ENCODE results near the gene MT2A.
"Not testable (repeated sequence)": the region's sequence is repeated elsewhere in the genome, so short reads cannot be mapped to it uniquely, and the experiment has no call there.

Gene MT2A

GRCh38 chr16:56608043-56608875 is at the start of gene MT2A:
TSS of gene MT2A (plus strand) at chr16:56608584. CDS start at chr16:56608656, 72 bp downstream.
- H3K36me3 Mint-ChIP-seq = no peaks in the 10 kb centered on the region
- peak; percentile 94 for ATAC-seq
- peak within 1 kb of the TSS; percentile 87 for H3K4me3 Mint-ChIP-seq
- H3K27ac Mint-ChIP-seq = peak within 1 kb of the TSS; percentile 76
- no peaks in the 10 kb centered on the region for H3K9me3 Mint-ChIP-seq
- peaks cover 41% of the 10 kb centered on the region for H3K4me1 Mint-ChIP-seq
- H3K27me3 Mint-ChIP-seq = no peaks in the 10 kb centered on the region

GRCh38 chr16:56559109-56559508 is 49.3 kb upstream of the MT2A start:
- Mint-ChIP-seq H3K36me3 (no peaks in the 10 kb centered on the region), H3K27ac (no peak overlapping the region), H3K27me3 (peaks cover 31% of the 10 kb centered on the region), H3K4me1 (no peaks in the 10 kb centered on the region), H3K4me3 (no peak overlapping the region), H3K9me3 (no peaks in the 10 kb centered on the region)
- no peak for ATAC-seq

- H3K4me1 Mint-ChIP-seq = no peaks in the 10 kb centered on the region
- H3K9me3 Mint-ChIP-seq = no peaks in the 10 kb centered on the region
- H3K27me3 Mint-ChIP-seq = peaks cover 23% of the 10 kb centered on the region
- H3K4me3 Mint-ChIP-seq = no peak overlapping the region
- H3K36me3 Mint-ChIP-seq = no peaks in the 10 kb centered on the region
- ATAC-seq = no peak
- no peak overlapping the region for H3K27ac Mint-ChIP-seq
Measured at GRCh38 chr16:56560447-56560846, 47.9 kb upstream of the MT2A start.

GRCh38 chr16:56561126-56561525 is 47.3 kb upstream of the MT2A start:
- Mint-ChIP-seq H3K4me1 (peaks cover under 1% of the 10 kb centered on the region), H3K36me3 (no peaks in the 10 kb centered on the region), H3K27me3 (peaks cover 27% of the 10 kb centered on the region), H3K9me3 (no peaks in the 10 kb centered on the region), H3K4me3 (no peak overlapping the region), H3K27ac (no peak overlapping the region)
- no peak for ATAC-seq

- peaks cover 36% of the 10 kb centered on the region for H3K27me3 Mint-ChIP-seq
- ATAC-seq = no peak
- peaks cover 6% of the 10 kb centered on the region for H3K4me1 Mint-ChIP-seq
- no peak within 1 kb of the TSS for H3K27ac Mint-ChIP-seq
- peaks cover 3% of the 10 kb centered on the region for H3K9me3 Mint-ChIP-seq
- no peaks in the 10 kb centered on the region for H3K36me3 Mint-ChIP-seq
- no peak within 1 kb of the TSS for H3K4me3 Mint-ChIP-seq
Measured at GRCh38 chr16:56564793-56565477, 43.4 kb upstream of the MT2A start, which contains the start of gene MT4. TSS of gene MT4 (plus strand) at chr16:56565073. CDS start at chr16:56565129, 56 bp downstream.

- ATAC-seq = no peak
- H3K27me3 Mint-ChIP-seq = peaks cover 24% of the 10 kb centered on the region
- H3K27ac Mint-ChIP-seq = no peak overlapping the region
- H3K4me1 Mint-ChIP-seq = peaks cover 6% of the 10 kb centered on the region
- no peaks in the 10 kb centered on the region for H3K36me3 Mint-ChIP-seq
- H3K4me3 Mint-ChIP-seq = no peak overlapping the region
- H3K9me3 Mint-ChIP-seq = peaks cover 8% of the 10 kb centered on the region
Measured at GRCh38 chr16:56569971-56570370, 38.4 kb upstream of the MT2A start.

GRCh38 chr16:56571525-56571924 is 36.9 kb upstream of the MT2A start:
- H3K36me3 Mint-ChIP-seq = no peaks in the 10 kb centered on the region
- ATAC-seq = no peak
- no peak overlapping the region for H3K27ac Mint-ChIP-seq
- H3K9me3 Mint-ChIP-seq = peaks cover 5% of the 10 kb centered on the region
- H3K4me1 Mint-ChIP-seq = peaks cover 1% of the 10 kb centered on the region
- peaks cover 16% of the 10 kb centered on the region for H3K27me3 Mint-ChIP-seq
- H3K4me3 Mint-ChIP-seq = no peak overlapping the region

GRCh38 chr16:56574625-56575024 is 33.8 kb upstream of the MT2A start:
- H3K4me3 Mint-ChIP-seq = no peak overlapping the region
- no peaks in the 10 kb centered on the region for H3K27me3 Mint-ChIP-seq
- H3K27ac Mint-ChIP-seq = no peak overlapping the region
- H3K4me1 Mint-ChIP-seq = no peaks in the 10 kb centered on the region
- peaks cover 5% of the 10 kb centered on the region for H3K9me3 Mint-ChIP-seq
- no peak for ATAC-seq
- no peaks in the 10 kb centered on the region for H3K36me3 Mint-ChIP-seq

- H3K27me3 Mint-ChIP-seq = peaks cover 12% of the 10 kb centered on the region
- peak; percentile 95 for ATAC-seq
- H3K27ac Mint-ChIP-seq = no peak overlapping the region
- H3K36me3 Mint-ChIP-seq = no peaks in the 10 kb centered on the region
- H3K9me3 Mint-ChIP-seq = peaks cover 5% of the 10 kb centered on the region
- no peak overlapping the region for H3K4me3 Mint-ChIP-seq
- H3K4me1 Mint-ChIP-seq = no peaks in the 10 kb centered on the region
Measured at GRCh38 chr16:56576585-56577299, 31.6 kb upstream of the MT2A start.

GRCh38 chr16:56577300-56577625 is 31.1 kb upstream of the MT2A start:
- peaks cover 17% of the 10 kb centered on the region for H3K27me3 Mint-ChIP-seq
- ATAC-seq = no peak
- H3K4me3 Mint-ChIP-seq = no peak overlapping the region
- no peaks in the 10 kb centered on the region for H3K36me3 Mint-ChIP-seq
- peaks cover 5% of the 10 kb centered on the region for H3K9me3 Mint-ChIP-seq
- H3K27ac Mint-ChIP-seq = no peak overlapping the region
- H3K4me1 Mint-ChIP-seq = no peaks in the 10 kb centered on the region

- no peaks in the 10 kb centered on the region for H3K9me3 Mint-ChIP-seq
- no peak for ATAC-seq
- H3K27me3 Mint-ChIP-seq = peaks cover 36% of the 10 kb centered on the region
- no peaks in the 10 kb centered on the region for H3K36me3 Mint-ChIP-seq
- no peaks in the 10 kb centered on the region for H3K4me1 Mint-ChIP-seq
- no peak overlapping the region for H3K4me3 Mint-ChIP-seq
- H3K27ac Mint-ChIP-seq = no peak overlapping the region
Measured at GRCh38 chr16:56580391-56581048, 27.9 kb upstream of the MT2A start.

- H3K4me3 Mint-ChIP-seq, H3K4me1 Mint-ChIP-seq, H3K9me3 Mint-ChIP-seq, H3K36me3 Mint-ChIP-seq, H3K27ac Mint-ChIP-seq, ATAC-seq: not testable (repeated sequence)
- peaks cover 50% of the 10 kb centered on the region for H3K27me3 Mint-ChIP-seq
Measured at GRCh38 chr16:56582911-56583310, 25.5 kb upstream of the MT2A start.

- peaks cover under 1% of the 10 kb centered on the region for H3K4me1 Mint-ChIP-seq
- no peak for ATAC-seq
- no peaks in the 10 kb centered on the region for H3K9me3 Mint-ChIP-seq
- H3K27ac Mint-ChIP-seq = no peak overlapping the region
- no peaks in the 10 kb centered on the region for H3K36me3 Mint-ChIP-seq
- peaks cover 56% of the 10 kb centered on the region for H3K27me3 Mint-ChIP-seq
- no peak overlapping the region for H3K4me3 Mint-ChIP-seq
Measured at GRCh38 chr16:56583351-56584168, 24.8 kb upstream of the MT2A start.

- H3K27me3 Mint-ChIP-seq = peaks cover 63% of the 10 kb centered on the region
- H3K27ac Mint-ChIP-seq = no peak overlapping the region
- no peaks in the 10 kb centered on the region for H3K9me3 Mint-ChIP-seq
- ATAC-seq = no peak
- H3K4me3 Mint-ChIP-seq = no peak overlapping the region
- H3K36me3 Mint-ChIP-seq = no peaks in the 10 kb centered on the region
- H3K4me1 Mint-ChIP-seq = peaks cover 6% of the 10 kb centered on the region
Measured at GRCh38 chr16:56584276-56584675, 24.1 kb upstream of the MT2A start.

Data from stimulated activated memory B cell treated with anti-CD40 and anti-IgM and Interleukin-4, amounts not matched to agents 10 μg/mL and 1 μg/mL and 100 μg/mL, for 72 hours (primary cell).